ENCODE data around the gene CHTF18. TPM values are rescaled to one million over a fixed set of nuclear protein-coding genes. Genes with fewer than 3 reads are reported as not detected.

The CHTF18 gene
- total RNA-seq, 1 donor from 2014 or later: 19.9 TPM

DNA sequence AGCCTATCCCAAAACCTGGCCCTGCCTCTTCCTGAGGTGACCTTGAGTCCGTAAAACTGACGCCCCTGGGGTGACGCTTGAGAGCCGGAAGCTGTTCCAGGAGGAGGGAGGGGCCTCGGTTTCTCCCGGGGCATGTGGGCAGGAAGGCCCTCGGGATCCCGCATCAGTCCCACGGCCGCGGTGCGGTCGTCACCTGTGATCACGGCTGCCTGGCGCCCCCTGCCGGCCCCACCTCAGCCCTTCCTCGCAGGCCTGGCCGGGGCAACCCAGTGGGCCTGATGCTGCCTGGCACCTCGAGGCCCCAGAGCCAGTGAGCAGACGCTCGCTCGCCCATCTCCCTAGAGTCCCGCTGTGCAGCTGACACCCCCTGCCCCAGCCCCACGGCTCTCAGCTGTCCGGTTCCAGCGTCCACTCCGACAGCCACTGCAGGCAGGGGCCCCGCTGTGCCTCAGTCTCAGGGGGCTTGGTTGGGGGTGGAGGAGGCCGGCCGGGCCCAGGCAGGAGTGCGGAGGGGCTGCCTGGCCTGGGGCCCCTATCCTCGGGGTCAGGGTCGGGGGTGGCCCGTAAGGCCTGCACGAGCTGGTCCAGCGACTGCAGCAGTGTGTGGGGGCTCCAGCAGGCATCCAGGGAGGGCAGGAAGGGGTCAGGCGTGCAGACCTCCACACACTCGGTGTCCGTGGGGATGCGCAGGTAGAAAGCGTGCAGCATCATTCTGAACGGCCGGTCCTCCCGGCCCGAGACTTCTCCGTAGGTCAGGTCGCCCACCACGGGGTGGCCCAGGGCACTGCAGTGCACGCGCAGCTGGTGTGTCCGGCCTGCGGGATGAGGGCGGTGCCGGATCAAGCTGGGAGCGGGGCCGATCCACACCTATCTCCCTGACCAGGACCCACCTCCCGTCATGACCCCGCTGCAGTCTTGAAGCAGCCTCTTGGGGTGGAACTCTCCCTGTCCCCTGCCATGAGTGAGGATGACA lies 2.6 kb upstream of the CHTF18 start:
- H3K36me3 ChIP-seq: peaks cover 0 to 9% of the 10 kb centered on the region in 2 donors
- H3K4me3 ChIP-seq: no peak overlapping the region
- intact Hi-C loops (cut with DNase I): loop anchor here (1.0 to 10.0 kb wide), 2 partner anchors 75 to 269 kb away; no protein-coding TSS in a partner anchor
- H3K27ac ChIP-seq: no peak overlapping the region
- no peaks in the 10 kb centered on the region for H3K27me3 ChIP-seq
- H3K4me1 ChIP-seq: peaks cover 7 to 17% of the 10 kb centered on the region in 2 donors
- no peaks in the 10 kb centered on the region for H3K9me3 ChIP-seq
- TF ChIP-seq, protein P1, sequence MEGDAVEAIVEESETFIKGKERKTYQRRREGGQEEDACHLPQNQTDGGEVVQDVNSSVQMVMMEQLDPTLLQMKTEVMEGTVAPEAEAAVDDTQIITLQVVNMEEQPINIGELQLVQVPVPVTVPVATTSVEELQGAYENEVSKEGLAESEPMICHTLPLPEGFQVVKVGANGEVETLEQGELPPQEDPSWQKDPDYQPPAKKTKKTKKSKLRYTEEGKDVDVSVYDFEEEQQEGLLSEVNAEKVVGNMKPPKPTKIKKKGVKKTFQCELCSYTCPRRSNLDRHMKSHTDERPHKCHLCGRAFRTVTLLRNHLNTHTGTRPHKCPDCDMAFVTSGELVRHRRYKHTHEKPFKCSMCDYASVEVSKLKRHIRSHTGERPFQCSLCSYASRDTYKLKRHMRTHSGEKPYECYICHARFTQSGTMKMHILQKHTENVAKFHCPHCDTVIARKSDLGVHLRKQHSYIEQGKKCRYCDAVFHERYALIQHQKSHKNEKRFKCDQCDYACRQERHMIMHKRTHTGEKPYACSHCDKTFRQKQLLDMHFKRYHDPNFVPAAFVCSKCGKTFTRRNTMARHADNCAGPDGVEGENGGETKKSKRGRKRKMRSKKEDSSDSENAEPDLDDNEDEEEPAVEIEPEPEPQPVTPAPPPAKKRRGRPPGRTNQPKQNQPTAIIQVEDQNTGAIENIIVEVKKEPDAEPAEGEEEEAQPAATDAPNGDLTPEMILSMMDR (IDR thresholded peaks at IDR 0.05): peak; percentile 37 to 69 (median 54)
- no peak for DNase-seq (ENCODE audit: low spot score in 2 of 2)

DNA sequence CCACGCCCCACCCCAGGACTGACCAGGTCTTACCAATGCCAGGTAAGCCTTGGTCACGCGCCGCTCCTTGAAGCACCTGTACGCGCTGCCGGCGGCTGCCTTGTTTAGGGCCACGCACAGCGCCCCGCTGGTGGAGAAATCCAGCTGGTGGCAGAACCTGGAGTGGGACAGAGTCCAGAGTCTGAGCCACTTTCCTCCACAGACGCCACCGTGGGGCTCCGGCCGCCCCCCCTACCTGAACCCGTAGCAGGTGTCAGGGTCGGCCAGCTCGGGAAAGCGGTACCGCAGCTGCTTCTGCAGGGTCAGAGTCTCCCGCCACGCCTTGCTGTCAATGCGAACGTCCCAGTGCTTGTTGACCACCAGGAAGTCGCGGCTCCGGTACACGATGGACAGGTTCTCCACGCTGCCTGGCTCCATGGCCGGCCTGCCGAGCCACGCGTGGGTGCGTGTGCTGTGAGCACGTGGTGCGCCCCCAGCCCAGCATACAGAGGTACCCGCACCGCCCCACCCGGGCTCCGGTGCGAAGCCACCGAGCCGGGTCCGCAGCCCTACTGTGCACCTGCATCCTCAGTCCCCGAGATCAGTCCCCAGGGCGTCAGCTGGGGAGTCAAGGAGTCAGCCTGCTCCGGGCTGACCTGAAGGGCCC lies 976 bp upstream of the CHTF18 start:
- H3K4me3 ChIP-seq: peak overlapping the region; percentile 74 to 99
- peaks cover 7 to 17% of the 10 kb centered on the region in 2 donors for H3K4me1 ChIP-seq
- H3K27ac ChIP-seq: peak overlapping the region in 1 of 2 donors; percentile 49
- no peak for DNase-seq (ENCODE audit: low spot score in 2 of 2)
- TF ChIP-seq, protein P1 (IDR thresholded peaks at IDR 0.05): no peak
- H3K9me3 ChIP-seq: no peaks in the 10 kb centered on the region
- peaks cover 0 to 9% of the 10 kb centered on the region in 2 donors for H3K36me3 ChIP-seq
- H3K27me3 ChIP-seq: no peaks in the 10 kb centered on the region
- intact Hi-C loops (cut with DNase I): loop anchor here (10.0 kb wide), 1 partner anchor 267 kb away; no protein-coding TSS in a partner anchor

GRCh38 chr16:787978-788398 lies 432 bp upstream of the CHTF18 start, which contains the start of gene RPUSD1:
TSS of gene RPUSD1 (minus strand) at chr16:788381. CDS start at chr16:787737, 644 bp downstream.
- H3K9me3 ChIP-seq: no peaks in the 10 kb centered on the region
- H3K27me3 ChIP-seq: no peaks in the 10 kb centered on the region
- H3K27ac ChIP-seq: peak within 1 kb of the TSS; percentile 21 to 49
- intact Hi-C loops (cut with DNase I): loop anchor here (1.0 to 10.0 kb wide), 5 partner anchors 19 to 267 kb away; partner anchors contain the start of genes CIAO3, LMF1 and METRN
- peaks cover 0 to 9% of the 10 kb centered on the region in 2 donors for H3K36me3 ChIP-seq
- TF ChIP-seq, protein P1 (IDR thresholded peaks at IDR 0.05): peak in 1 of 3 experiments; percentile 26
- no peak for DNase-seq (ENCODE audit: low spot score in 2 of 2)
- H3K4me3 ChIP-seq: peak within 1 kb of the TSS; percentile 92 to 99
- H3K4me1 ChIP-seq: peaks cover 7 to 17% of the 10 kb centered on the region in 2 donors

DNA sequence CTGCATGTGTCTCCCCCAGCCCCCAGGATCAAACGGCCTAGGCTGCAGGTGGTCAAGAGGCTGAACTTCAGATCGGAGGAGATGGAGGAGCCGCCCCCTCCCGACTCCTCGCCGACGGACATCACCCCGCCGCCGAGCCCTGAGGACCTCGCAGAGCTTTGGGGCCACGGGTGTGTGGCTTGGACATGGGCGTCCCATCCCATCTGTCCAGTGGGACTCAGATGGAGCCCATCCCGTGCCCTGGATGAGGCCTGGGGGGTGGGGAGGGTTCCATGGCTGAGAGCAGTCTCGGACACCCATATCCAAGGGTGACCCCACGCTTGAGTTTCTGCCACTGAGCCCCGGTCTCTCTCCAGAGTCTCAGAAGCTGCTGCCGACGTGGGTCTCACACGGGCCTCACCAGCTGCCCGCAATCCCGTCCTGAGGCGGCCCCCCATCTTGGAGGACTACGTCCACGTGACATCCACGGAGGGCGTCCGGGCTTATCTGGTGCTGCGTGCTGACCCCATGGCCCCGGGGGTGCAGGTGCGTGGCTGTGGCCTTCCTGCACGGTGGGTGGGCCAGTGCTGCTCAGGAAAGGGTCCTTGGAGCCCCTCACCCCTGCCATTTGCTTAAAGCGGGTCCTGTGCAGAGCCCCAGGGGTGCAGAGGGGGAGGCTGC lies 901 bp downstream of the CHTF18 start:
- intact Hi-C loops (cut with DNase I): loop anchor here (2.0 to 10.0 kb wide), 4 partner anchors 49 to 265 kb away; partner anchors contain the start of genes CIAO3, LMF1 and METRN
- Histone ChIP-seq H3K4me3 (peak overlapping the region; percentile 81 to 92), H3K27ac (no peak overlapping the region), H3K27me3 (no peaks in the 10 kb centered on the region), H3K4me1 (peaks cover 7 to 17% of the 10 kb centered on the region in 2 donors), H3K9me3 (no peaks in the 10 kb centered on the region), H3K36me3 (peaks cover 0 to 9% of the 10 kb centered on the region in 2 donors)
- TF ChIP-seq, protein P1 (IDR thresholded peaks at IDR 0.05): no peak
- DNase-seq (ENCODE audit: low spot score in 2 of 2): no peak

DNA sequence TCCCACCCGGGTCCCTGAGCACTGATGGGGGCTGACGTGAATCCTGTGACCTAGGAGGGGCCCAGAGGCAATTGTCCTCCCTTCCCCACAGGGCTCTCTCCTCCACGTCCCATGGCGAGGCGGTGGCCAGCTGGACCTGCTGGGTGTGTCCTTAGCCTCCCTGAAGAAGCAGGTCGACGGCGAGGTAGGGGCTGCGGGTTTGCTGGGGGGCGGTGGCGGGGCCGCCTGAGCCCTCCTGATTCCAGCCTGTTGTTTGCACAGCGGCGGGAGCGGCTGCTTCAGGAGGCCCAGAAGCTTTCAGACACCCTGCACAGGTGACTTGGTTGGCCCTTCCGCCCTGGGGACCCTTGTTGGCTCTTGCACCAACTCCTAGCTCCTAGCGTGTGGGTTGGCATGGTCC lies 1.7 kb downstream of the CHTF18 start:
- Histone ChIP-seq H3K27me3 (no peaks in the 10 kb centered on the region), H3K4me1 (peaks cover 7 to 17% of the 10 kb centered on the region in 2 donors), H3K4me3 (no peak overlapping the region), H3K9me3 (no peaks in the 10 kb centered on the region), H3K27ac (no peak overlapping the region), H3K36me3 (peaks cover 0 to 9% of the 10 kb centered on the region in 2 donors)
- TF ChIP-seq, protein P1 (IDR thresholded peaks at IDR 0.05): no peak
- DNase-seq (ENCODE audit: low spot score in 2 of 2): no peak
- intact Hi-C loops (cut with DNase I): no loop called here
